NCI-H2029 treated with DMSO at 0.1 percent for 48 hours (cell line): ENCODE data around the gene SHMT1.
A peak's percentile ranks its signal among the peaks of the same experiment; 100 is the strongest.
"Not testable (repeated sequence)": the region's sequence is repeated elsewhere in the genome, so short reads cannot be mapped to it uniquely, and the experiment has no call there.

Experiments used
- DNase-seq: peaks from one replicate; lab custom pipeline; 2025; lab: John Stamatoyannopoulos, UW

Gene SHMT1

DNA sequence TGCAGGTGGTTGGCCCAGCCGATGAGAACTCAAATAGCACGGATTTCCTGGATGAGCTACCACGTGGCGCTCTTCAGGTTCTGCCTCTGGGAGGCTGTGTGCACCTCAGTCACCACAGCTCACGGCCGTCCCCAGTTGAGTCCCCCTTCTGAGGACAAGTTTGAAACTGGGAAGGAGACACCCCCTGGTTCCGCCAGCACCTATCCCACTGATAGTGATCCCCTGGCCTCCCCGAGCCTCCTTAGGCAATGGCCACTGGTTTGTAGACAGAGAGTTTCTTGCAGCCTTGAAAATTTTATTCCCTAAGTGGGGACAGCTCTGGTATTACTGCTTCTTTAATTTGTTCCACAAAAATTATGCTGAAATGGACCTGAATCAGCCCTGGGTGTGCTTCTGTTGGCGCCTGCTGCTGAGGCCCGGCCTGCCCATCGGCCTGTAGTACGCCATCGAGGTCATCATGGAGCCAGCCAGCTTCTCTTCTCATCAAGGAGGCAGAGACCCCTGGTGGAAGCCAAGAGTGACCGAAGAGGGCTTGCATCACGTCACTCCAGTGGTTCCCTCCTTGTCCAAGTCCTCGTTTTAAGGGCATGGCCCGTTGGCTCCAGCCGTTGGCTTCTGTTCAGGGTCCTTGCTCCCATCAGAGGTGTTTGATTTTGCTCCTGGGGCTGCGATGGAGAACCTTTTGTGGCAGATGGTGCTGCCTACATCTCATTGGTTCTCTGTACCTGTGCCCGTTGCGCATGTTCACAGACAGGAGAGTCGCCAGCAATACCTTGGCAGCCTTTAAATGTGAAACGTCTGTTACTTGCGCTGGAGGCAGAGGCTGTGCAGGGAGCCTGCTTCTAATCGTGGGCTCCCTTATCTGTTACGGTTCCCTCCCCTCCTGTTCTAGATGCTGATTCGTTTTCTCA, 39.0 kb downstream of the SHMT1 start:
- DNase-seq = peak; percentile 3

DNA sequence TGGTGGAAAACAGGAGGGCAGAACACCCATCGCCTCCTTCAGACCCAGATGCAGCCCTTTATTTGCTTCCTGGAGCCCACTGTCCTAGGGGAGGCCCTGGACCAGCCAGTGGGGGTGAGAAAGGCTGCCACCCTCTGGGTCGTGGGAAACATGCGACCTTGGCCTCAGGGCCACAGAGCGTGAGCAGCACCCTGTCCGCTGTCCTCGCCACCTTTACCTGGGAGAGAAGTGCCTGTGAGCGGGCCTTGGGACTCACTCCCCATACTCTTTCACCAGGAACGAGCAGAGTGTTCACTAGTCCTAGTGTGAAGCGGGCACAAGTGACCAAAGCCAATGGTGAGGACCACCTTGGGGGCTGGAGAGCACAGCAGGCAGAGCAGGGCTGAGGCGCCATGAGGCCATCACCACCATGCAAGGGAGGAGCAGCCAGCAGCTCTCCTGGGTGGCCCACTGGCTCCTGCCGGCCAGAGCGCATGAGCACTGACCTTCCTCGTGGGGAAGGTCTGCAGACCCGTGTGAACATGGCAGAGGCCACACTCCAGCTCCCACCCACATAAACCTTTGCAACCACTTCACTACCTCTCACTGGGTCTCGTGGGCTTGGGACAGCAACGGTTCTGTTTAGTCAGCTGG, 39.7 kb downstream of the SHMT1 start:
- no peak for DNase-seq

DNA sequence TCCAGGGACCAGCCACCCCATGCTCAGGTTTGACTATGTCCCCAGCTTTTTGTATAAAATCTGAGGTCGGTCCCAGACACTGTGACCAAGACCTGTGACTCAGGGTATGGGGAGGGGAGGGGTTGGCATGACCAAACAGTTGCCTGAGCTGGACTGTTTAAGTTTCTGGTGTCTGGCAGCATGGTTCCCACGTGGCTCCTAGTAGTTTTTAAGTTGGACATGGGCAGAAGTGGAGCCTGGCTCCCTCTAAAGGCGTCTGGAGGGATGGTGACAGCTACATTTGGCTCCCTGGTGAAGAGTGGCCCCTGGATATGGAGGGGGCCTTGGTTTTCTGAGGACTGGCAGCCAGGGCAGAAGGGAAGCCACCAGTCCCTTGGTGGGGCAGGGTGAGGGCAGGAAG, 40.3 kb downstream of the SHMT1 start:
- no peak for DNase-seq

DNA sequence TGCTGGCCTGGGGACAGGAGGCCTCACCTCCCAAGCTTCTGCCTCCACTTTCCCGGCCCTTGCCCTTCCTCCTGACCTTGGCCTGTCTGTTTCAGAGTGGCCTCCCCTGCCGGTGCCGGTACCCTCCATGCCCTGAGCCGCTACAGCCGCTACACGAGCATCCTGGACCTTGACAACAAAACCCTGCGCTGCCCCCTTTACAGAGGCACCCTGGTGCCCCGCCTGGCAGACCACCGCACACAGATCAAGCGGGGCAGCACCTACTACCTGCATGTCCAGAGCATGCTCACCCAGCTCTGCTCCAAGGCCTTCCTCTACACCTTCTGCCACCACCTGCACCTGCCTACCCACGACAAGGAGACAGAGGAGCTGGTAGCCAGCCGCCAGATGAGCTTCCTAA, 40.8 kb downstream of the SHMT1 start:
- DNase-seq = no peak

DNA sequence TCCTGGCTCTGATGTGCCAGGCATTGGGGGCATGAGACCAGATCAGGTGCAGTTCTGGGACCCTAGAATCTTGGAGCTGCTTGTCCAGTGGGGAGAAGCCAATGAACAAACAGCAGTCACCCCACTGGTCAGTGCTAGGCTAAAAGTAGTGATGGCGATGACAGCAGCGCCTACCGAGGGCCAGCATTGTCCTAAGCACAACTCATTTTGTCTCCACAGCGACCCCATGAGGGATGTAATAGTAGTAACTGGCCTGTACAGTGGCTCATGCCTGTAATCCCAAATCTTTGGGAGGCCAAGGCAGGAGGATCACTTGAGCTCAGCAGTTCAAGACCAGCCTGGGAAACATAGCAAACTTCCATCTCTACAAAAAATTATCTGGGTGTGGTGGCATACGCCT, 42.0 kb downstream of the SHMT1 start:
- no peak for DNase-seq

DNA sequence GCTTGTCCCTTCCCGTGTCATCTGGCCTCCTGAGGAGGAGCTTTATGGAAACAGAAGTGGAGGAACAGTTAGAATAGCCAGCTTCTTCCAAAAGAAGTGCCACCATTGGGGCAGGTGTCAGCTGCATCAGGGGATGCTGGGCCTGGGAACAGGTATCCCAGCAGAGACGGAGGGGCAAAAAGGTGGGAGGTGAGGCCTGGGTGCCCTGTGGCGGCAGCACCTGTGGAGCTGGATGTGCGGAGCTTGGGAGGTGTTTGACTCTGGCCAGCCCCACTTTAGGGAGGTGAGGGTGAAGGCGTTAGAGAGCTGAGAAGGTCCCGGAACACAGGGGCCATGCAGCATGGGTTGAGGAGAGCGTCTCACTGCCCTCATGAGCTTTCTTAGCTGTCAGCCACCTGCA, 43.0 kb downstream of the SHMT1 start:
- DNase-seq = no peak

DNA sequence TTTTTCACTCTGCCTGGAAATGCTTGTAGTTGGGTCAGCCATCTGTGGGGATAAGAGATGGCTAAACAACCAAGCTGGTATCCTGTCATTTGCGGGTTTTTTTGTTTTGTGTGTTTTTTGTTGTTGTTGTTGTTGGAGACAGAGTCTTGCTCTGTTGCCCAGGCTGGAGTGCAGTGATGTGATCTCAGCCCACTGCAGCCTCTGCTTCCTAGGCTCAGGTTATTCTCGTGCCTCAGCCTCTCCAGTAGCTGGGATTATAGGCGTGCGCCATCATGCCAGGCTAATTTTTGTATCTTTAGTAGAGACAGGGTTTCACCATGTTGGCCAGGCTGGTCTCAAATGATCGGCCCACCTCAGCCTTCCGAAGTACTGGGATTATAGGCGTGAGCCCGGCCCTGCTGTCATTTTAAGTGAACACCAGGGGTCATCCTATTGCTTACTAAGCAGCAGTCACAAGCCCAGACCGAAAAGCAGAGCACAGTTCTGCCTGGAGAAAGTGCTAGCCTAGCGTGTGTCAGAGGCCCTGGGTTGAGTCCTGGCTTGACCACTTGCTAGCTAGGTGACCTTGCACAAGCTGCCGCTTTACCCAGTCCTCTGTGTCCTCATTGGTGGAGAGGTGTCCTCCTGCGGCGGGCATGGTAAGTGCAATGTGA, 43.6 kb downstream of the SHMT1 start:
- no peak for DNase-seq

DNA sequence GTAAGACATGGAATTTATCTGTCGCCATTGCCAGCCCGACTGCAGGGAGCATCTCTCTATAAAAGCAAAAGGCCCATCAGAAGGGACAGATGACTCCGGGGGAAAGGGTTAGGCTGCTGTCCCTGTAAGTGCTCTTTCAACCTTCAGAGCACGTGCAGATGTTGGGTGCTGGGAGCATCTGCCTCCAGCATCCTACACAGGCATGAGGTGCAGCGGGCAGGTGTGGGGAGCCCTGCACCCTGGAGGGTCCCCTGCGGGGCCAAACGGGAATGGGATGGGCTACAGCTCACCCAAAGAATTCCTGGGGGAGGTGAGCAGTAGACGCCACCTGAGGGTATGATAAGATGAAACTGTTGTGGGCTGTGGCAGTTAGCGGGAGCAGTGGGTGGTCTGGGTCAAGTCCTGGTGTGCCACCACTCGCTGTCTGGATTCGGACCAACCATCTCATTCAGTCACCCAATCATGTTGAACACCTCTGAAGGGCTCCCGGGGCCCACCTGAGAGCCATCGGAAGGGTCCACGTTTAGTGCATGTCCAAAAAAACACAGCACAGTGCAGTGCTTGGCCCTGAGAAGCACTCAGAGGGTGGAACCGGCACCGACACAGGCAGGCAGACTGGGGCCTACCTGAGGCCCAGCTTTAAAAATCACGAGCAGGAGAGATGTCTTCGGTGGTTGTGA, 44.4 kb downstream of the SHMT1 start:
- DNase-seq = no peak

DNA sequence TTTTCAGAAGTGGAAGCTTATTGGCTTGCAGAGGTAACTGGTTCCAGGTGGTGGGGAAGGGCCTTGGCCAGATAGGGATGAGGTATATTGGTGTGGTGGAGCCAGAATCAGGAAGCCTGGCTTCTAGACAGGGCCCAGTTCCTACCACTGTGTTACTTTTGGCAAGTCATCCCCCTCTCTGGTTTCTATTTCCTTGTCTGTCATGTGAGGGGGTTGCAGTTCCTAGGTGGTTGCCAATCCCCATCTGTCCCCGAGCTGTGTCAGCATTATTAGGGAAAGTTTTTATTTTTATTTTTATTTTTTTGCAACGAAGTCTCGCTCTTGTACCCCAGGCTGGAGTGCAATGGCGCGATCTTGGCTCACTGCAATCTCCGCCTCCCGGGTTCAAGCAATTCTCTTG, 45.2 kb downstream of the SHMT1 start:
- no peak for DNase-seq

DNA sequence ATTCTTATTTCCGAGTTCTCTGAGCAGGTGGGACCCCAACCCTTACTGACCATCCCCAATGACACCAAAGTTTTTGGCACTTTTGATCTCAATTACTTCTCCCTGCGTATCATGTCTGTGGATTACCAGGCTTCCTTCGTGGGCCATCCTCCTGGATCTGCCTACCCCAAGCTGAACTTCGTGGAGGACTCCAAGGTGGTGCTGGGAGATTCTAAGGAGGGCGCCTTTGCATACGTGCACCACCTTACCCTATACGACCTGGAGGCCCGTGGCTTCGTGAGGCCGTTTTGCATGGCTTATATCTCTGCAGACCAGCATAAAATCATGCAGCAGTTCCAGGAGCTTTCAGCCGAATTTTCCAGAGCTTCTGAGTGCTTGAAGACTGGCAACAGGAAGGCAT, 47.4 kb downstream of the SHMT1 start:
- no peak for DNase-seq

DNA sequence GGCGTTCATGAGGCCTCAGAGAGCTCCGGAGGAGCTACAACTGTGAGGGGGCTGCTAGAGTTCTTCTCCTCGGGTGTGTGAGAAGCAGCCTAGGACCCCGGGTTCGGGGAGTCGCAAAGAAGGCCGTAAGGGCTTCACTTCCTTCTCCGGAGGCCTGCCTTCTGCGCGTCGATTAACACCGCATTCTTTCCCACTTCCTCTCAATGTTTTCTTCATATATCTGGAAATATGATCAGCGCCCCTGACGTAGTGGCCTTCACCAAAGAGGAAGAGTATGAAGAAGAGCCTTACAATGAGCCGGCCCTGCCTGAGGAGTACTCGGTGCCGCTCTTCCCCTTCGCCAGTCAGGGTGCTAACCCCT, 47.8 kb downstream of the SHMT1 start:
- no peak for DNase-seq

DNA sequence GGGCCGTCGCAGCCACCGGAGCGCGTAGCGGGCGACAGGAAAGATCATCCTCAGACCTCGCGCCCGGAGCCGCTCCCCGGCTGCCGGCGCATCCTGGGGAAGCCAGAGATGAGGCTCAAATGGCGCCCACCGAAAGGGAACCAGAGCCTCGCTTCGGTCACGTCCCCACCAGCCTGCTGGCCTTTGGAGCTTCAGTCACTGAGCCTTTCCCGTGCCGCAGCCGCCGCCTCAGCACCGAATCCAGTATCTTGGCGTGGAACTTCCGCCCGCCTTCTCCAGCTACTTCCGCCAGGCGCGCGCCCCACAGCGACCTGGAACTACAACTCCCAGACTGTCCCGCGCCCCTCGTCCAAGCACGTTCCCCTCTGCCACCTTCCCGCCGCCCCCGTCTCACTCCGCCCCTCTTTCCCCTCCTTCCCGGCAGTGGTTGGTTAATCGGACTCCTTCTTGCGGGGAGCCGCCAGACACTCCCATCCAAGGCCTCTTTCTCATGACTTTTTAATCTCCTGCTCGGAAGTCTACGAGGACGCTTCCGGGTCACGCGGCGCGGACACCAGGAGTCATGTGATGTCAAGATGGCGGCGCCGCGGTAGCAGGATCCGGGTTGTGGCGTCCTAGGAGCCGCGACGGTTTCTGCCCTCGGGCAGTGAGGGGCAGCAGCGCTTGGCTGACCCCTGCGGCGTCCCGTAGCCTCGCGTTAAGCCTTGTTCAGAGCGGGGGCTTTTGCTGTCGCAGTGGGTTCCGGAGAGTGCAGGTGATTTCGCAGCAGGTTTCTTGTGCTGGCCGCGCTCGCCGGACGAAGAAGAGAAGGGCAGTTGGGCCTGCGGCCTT, 48.4 kb downstream of the SHMT1 start, which contains the start of the genes SMCR8 and TOP3A:
Gene SMCR8, plus strand, starts transcription at position 563 of the 831 bp plus-strand sequence. CDS start 497 bp downstream, outside the sequence.
Gene TOP3A, minus strand, starts transcription at position 264 of the 831 bp plus-strand sequence. Its CDS starts 216 bp downstream, at position 48.
- DNase-seq = peak; percentile 77

DNA sequence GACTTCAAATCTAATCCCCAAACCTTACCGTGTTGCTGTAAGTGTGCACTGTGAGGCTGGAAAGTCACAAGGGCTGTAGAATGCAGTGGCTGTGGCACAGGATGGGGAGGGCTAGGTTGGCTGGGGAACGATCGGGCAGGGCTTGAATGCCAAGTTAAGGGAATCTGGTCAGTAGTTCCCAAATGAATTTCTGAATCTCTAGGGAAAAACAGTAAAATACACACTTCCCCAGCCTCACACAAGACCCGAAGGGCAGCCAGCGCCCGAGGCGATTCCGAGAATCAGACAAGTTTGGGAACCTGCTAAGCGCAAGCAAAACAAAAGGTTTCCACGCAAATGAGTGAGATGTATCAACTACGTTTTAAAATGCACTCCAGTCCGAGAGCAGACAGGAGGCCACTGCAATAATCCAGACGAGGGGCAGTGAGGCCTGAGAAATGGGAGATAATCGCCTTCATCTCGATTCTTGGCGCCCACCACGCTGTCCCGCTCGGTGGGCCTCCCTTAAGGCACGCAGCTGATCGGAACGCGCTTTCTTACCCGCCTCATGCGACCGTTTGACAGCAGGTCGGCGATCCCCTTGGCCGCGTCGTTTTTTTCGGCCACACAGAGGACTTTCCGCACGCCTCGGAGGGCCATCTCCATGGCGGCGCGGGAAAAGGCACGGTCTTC, 49.2 kb downstream of the SHMT1 start:
- no peak for DNase-seq

DNA sequence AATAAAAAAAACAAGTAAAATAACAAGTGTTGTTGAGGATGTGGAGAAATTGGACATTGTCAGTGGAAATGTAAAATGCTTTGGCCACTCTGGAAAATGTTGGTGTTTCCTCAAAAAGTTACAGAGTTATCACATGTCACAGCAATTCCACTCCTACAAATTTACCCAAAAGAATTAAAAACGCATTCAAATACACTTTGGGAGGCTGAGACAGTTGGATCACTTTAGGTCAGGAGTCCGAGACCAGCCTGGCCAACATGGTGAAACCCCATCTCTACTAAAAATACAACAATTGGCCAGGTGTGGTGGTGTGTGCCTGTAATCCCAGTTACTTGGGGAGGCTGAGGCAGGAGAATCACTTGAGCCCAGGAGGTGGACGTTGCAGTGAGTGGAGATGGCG, 54.1 kb downstream of the SHMT1 start:
- DNase-seq = no peak

DNA sequence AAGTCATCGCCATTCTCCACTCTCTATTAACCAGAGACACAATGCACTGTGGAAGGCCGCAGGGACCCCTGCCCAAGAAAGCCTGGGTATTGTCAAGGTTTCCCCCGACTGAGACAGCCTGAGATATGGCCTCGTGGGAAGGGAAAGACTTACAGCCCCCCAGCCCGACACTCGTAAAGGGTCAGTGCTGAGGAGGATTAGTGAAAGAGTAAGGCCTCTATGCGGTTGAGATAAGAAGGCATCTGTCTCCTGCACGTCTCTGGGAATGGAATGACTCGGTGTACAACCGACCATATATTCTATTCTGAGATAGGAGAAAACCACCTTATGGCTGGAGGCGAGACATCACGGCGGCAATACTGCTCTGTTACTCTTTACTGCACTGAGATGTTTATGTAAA, 60.1 kb downstream of the SHMT1 start:
- DNase-seq = not testable (repeated sequence)

DNA sequence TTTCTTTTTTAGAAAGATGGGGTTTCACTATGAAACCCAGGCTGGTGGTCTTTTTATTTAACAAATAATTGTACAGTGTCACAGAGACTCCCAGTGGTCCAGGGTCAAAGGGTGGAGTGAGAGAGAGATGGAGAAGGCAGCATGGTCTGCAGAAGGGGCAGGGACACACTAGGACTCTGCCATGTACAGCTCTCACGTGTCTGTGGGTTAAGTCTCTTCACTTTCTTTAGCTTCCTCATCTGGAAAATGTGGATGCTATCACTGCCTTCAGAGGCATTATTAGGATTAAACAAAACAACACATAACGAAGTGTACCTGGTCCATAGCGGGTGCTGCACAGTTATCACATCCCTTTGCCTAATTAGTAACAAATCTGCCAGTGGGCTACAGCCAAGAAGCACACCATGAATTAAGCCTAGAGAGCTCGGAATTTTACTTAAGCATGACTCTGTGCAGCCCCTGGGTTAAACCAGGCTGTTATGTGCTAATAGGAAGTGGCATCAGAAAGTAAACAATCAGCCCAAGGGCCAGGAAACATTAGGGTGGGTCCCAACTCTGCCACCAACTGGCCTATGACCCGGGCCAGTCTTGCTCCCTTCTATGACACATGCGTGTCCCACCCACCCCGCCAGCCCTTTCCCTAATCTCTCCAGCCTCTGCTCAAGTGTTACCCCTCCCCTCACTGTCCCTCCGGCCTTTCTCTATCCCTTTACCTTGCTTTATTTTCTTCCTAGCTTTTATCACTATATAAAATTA, 62.4 kb downstream of the SHMT1 start:
- no peak for DNase-seq

DNA sequence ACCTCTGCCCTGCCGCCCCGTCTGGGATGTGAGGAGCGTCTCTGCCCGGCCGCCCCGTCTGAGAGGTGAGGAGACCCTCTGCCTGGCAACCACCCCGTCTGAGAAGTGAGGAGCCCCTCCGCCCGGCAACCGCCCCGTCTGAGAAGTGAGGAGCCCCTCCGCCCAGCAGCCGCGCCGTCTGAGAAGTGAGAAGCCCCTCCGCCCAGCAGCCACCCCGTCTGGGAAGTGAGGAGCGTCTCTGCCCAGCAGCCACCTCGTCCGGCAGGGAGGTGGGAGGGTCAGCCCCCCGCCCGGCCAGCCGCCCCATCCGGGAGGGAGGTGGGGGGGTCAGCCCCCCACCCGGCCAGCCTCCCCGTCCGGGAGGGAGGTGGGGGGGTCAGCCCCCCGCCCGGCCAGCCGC, 65.3 kb downstream of the SHMT1 start:
- DNase-seq = not testable (repeated sequence)

DNA sequence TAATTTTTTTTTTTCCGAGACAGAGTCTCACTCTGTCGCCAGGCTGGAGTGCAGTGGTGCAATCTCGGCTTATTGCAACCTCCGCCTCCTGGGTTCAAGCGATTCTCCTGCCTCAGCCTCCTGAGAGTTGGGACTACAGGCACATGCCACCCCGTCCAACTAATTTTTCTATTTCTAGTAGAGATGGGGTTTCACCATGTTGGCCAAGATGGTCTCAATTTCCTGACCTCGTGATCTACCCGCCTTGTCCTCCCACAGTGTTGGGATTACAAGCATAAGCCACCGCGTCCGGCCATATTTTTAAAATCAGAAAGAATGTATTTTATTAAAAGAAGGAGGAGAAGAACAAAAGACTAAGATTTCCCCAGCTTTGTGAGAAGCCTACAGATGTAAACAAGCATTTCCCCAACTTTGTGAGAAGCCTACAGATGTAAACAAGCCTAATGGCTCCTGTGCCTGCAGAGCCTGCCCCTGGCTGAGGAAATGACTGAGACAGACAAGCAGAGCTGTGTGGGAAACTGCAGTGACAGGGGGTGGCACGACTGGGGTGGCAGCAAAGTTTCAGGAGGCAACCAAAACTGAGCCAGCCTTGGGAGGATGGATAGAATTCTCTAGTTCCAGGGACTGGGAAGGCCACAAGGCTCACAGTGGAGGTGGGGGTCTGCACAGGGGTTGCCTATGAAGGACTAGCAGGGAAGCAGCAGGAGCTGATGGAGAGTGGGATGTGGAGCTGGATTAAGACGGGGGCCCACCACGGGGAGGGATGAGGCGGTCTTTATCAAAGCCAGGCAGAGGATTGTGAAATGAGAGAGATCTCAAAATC, 71.4 kb downstream of the SHMT1 start:
- no peak for DNase-seq

DNA sequence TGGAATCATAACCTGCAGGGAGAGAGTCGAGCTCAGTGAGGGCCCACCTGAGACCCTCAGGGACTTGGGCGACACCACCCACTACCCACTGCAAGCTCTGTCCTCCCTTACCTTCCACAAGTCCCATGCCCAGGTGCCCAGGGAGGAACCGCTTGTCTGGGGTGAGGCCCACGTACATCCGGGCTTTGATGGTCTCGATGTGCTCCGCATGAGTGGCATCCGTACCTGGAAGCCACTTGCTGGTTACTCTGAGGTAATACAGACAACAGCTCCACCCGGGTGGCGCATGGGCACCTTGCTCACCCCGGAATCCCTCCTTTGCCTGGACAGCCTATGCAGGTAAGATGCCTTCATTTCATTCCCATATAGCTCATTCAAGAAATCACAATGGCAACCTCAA, 78.1 kb downstream of the SHMT1 start:
- no peak for DNase-seq
